Stimulated activated CD8-positive, alpha-beta memory T cell treated with anti-CD3 and anti-CD28 coated beads, Interleukin-4, amount 100 ng/mL, for 1 hour (primary cell): Measurements from ENCODE around the gene STARD13.

Source experiments
- DNase-seq, 2 donors: peaks; one replicate each; pipeline ENCODE4 v3.0.0-alpha.2; 2020; ENCODE audit warnings: low read depth in 2 of 2, low spot score in 1 of 2

The STARD13 gene

GRCh38 chr13:33204130-33204927, 81.2 kb downstream of the STARD13 start:
- DNase-seq, result no peak

GRCh38 chr13:33202644-33203169, 82.8 kb downstream of the STARD13 start:
- DNase-seq, result no peak

DNA sequence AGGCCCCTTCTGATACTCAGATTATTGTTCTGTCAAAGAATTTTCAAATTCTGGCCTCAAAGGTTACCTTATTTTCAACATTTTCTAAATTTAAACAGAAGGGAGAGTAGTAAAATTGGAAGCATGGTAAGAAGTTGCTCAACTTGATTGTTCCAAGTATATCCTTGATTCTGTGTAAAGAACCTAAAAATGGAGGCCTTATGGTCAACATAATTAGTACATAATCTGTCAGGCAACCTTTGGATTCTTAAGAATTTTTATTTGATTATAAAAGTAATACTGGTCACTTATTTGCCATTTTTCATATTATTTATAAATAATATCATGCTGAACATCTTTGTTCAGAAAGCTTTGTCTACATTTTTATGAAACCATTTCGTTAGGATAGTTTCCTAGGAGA, 83.9 kb downstream of the STARD13 start:
- DNase-seq, result no peak

- DNase-seq, result no peak
Observed at GRCh38 chr13:33199289-33199850, 86.2 kb downstream of the STARD13 start.

GRCh38 chr13:33197541-33197971, 88.0 kb downstream of the STARD13 start:
- no peak for DNase-seq

DNA sequence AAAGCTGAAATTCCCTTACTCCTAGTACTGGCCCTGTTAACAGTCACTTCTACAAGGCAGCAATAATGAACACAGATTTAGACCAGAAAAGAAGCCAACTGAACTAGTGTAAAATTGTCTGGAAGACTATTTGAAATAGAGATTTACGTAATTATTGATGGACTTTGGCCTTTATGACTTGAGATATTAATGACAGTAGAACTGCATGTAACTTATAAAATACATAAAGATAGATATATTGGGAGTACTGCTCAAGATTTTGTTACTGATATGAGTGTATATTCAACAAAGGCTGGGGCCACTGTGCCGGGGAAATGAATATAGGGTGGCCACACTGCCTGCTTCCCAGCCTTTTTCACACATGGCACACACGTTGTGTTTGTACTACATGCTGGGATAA, 88.8 kb downstream of the STARD13 start:
- no peak for DNase-seq

DNA sequence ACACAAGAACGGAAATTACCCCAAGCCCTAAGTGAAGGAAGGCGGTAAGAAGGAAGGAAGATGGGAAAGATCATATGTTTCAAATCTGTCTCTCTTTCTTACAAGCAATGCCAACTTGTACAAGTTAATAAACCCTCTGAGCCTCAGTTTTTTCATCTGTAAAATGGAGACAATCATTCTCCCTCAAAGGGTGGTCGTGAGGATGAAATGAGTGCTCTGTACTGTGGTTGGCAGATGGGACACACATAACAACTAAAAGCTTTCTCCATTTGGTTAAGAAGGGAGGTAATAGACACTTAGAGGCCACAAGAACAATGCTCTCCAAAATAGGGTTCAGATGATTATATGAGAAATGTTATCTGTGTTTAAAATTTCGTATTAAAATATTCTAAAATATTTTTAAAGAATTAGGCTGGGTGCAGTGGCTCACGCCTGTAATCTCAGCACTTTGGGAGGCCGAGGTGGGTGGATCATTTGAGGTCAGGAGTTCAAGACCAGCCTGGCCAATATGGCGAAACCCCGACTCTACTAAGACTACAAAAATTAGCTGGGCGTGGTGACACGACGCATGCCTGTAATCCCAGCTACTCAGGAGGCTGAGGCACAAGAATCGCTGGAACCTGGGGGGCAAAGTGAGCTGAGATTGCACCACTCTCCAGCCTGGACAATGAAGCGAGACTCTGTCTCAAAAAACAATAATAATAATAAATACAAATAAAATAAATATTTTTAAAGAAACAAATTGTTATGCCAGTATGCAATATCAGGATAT, 89.7 kb downstream of the STARD13 start:
- no peak for DNase-seq

DNA sequence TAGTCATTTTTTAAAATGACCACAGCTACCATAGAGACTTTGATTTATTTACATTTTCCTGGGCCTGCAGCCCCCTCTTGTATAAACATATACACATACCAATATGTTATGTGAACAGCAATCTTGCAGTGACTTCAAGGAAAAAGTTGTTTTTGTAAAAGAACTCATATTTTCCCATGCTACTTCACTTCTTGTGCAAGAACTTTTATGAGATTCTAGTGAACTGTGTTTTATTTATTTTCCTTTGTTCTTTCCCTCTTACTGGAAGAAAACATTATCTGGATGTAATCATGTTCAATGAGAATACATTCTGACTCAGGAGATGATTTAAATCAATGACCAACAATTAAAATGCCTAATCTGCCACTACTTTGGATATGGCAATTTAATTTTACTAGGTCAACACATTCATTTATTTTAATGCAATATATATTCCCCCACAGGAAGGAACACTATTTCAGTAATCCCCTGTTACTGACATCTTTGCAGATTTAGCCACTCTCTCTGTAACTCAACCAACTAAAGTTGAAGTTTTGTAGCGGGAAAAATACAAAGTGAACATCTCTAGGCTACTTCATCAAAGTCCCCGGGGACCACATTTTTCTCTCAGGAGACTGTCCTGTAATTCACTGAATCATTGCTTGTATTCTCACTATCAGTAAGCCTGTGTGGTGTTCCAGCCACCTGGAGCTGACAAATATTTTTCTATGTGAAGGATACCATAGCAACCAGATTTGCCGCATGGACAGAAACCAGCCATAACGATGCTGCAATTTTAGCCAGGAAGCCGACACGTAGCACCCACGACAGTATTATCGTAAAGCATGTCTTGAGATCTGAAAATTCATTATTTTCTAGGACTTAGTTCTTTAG, 90.5 kb downstream of the STARD13 start:
- no peak for DNase-seq

GRCh38 chr13:33193428-33193974, 92.1 kb downstream of the STARD13 start:
- no peak for DNase-seq

DNA sequence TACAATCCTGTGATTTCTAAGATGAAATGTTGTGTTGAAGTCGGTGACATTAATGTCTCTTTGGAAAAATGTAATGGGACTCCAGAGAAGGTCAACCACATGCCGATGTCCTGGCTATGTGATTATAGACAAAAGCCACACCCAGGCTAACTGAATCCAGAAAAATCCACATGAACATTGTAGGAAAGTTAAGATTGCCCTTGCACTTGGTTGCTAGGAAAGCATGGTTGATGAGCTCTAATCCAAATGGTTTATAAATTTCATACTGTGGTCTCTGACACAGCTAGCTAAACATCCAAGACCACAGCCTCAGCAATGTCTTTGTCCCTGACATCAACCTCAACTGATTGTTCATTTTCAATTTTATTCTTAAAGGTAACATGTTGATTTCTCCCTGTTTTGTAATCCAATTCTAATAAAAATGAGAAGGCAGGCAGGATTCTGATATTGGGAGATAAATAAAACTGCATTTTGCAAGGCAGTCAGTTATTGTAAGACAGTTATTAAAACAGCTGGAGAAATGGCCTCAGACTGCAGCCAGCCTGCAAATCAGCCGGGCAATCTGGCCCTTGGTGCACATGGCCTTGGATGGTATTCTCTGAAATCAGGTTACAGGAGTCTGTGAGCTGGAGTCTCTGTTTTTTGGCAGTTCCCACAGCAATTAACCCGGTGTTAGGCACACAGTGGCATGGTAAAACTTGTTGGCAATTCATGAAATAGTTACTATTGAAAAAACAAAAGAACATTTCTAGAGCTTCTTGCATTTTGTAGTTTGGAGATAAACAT, 93.9 kb downstream of the STARD13 start:
- DNase-seq, result no peak

DNA sequence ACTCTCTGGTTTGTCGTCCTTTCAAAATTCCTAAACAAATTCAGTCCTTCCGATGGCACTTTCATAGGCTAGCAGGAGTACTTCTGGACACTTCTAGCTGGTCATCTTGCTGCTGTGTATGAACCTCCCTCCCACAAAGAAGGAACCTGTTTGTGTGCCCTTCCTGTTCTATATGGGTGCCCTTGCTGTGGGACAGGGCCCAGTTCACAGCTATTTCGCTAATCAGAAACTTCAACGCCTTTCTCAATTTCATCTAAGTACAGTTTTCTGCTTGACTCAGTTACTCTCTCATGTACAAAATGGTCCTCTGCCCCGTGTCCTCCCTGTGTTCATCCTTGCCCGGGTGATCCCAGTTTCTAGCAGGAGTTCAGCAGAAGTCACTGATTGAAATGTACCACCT, 96.1 kb downstream of the STARD13 start:
- no peak for DNase-seq

DNA sequence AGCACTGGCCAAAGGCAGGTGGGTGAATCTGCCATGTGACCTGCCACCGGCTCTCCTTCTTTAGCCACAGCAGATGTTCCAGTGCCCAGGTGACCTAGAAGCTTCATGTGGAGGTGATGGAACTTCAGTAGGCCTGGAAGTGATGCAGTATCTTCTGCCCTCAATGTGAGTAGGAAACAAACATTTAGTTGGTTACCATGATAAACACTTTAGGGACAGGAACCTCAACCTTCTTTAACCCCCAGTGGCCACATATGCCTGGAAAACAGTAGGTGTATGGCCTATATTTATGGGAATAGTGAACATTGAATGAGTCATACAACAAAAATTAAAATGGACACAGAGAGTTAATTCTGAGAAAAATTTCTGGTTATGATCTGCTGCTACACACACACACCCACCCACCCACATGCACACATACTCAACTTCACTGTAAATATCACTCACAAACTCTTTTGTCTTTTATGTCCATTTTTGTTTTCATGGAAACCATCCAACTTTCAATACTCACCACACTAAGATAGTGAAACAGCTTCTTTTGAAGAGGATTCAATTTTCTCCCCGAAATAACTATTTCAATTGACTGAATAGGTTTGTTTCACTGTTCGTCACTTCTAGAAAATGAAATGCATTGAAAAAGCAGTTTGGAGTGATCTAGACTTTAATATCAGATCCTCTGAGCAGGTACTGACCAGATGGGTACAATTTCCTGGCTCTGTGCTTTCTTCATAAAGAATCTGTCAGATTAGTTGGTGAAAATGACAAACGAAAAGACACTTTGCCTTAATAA, 97.3 kb downstream of the STARD13 start:
- no peak for DNase-seq

GRCh38 chr13:33186861-33187291, 98.7 kb downstream of the STARD13 start:
- no peak for DNase-seq

- DNase-seq, result no peak
Observed at GRCh38 chr13:33185853-33186252, 99.7 kb downstream of the STARD13 start.

DNA sequence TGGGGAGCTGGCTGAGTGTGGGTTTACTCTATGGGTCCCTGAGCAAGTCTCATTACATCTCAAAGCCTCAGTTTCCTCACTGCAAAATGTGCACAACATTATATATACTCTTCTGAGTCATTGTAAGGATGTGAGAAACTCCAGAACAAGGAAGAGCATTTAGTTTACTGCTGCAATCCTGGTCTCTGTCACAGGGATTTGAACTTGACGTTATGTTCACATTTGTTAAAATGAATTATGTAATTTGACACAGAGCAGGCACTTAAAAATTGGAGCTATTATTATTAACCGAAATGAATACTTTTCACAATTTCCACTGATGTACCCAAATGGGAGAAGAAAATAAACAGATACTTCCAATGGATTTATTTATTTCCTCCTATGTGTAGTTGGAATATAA, 101.0 kb downstream of the STARD13 start:
- DNase-seq, result no peak

GRCh38 chr13:33184112-33184490, 101.5 kb downstream of the STARD13 start:
- DNase-seq, result no peak

GRCh38 chr13:33183431-33184111, 102.0 kb downstream of the STARD13 start:
- DNase-seq, result no peak

DNA sequence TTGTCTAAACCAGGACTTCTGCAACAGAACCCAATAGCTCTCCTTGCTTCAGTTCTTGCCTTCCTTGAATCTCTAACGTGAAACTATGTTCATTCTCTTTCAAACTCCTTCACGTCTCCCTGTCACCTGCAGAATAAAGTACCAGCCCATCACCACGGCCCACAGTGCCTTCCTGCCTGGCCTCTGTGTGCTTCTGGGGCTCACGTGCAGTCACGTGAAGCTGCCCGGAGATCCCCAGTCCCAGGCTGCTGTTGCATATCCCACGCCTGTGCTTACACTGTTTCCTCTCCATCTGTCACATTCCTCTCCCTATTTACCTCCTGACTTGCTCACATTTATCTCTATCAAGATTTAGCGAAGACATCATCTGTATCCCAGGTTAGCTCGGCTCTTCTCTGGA, 102.8 kb downstream of the STARD13 start:
- DNase-seq, result no peak
